HepG2 (cell line): Measurements from ENCODE around the gene GRAP. TPM values are rescaled to one million over a fixed set of nuclear protein-coding genes. Genes with fewer than 3 reads are reported as not detected.

ENCODE experiments used
- AKNA ChIP-seq: sonication (generic); formaldehyde crosslinking; IDR thresholded peaks from 2 replicates; pipeline ENCODE4 v1.4.0; 2020; ENCODE audit warnings: missing genetic modification reagents, borderline replicate concordance
- BRF2 ChIP-seq: sonication (generic); formaldehyde crosslinking; IDR thresholded peaks from 2 replicates; pipeline ENCODE4 v1.8.1; 2022; ENCODE audit warnings: mild to moderate bottlenecking, missing genetic modification reagents
- CENPT ChIP-seq: sonication (generic); formaldehyde crosslinking; IDR thresholded peaks from 2 replicates; pipeline ENCODE4 v1.8.0; 2022; ENCODE audit warnings: low read depth, mild to moderate bottlenecking, moderate library complexity, missing genetic modification reagents
- FOXC1 ChIP-seq: sonication (generic); formaldehyde crosslinking; IDR thresholded peaks from 2 replicates; pipeline ENCODE4 v1.8.0; 2022; ENCODE audit warnings: mild to moderate bottlenecking, missing genetic modification reagents, borderline replicate concordance
- GABPB1 ChIP-seq: IDR thresholded peaks from 2 replicates; pipeline ENCODE4 v1.6.1; 2016; ENCODE audit warnings: mild to moderate bottlenecking, missing genetic modification reagents, moderate library complexity, missing compliant biosample characterization
- HNRNPUL1 ChIP-seq: fragments of 200-400 bp; formaldehyde crosslinking; IDR thresholded peaks from 2 replicates; pipeline ENCODE4 v1.6.1; 2017; ENCODE audit warnings: low read depth, mild to moderate bottlenecking, low read length, moderate library complexity
- KMT2B ChIP-seq: IDR thresholded peaks from 2 replicates; pipeline ENCODE4 v1.6.1; 2016; ENCODE audit warnings: missing genetic modification reagents, missing compliant biosample characterization
- MED13 ChIP-seq: sonication (generic); formaldehyde crosslinking; IDR thresholded peaks from 2 replicates; pipeline ENCODE4 v1.5.0; 2020; ENCODE audit warnings: missing genetic modification reagents
- MYC ChIP-seq: sonication (generic); formaldehyde crosslinking; IDR thresholded peaks from 2 replicates; pipeline ENCODE4 v1.9.0; 2021; ENCODE audit warnings: missing genetic modification reagents, borderline replicate concordance
- RXRA ChIP-seq: sonication (generic); formaldehyde crosslinking; IDR thresholded peaks from 2 replicates; pipeline ENCODE4 v1.5.1; 2020; ENCODE audit warnings: missing genetic modification reagents
- STAG1 ChIP-seq: sonication (generic); formaldehyde crosslinking; IDR thresholded peaks from 2 replicates; pipeline ENCODE4 v1.4.0; 2020; ENCODE audit warnings: missing genetic modification reagents
- TARDBP ChIP-seq: sonication (generic); formaldehyde crosslinking; IDR thresholded peaks from 2 replicates; pipeline ENCODE4 v1.8.0; 2022; ENCODE audit warnings: mild to moderate bottlenecking, missing genetic modification reagents
- ZNF124 ChIP-seq: sonication (generic); formaldehyde crosslinking; IDR thresholded peaks from 2 replicates; pipeline ENCODE4 v1.4.0; 2020; ENCODE audit warnings: missing genetic modification reagents
- ZNF180 ChIP-seq: sonication (generic); formaldehyde crosslinking; IDR thresholded peaks from 2 replicates; pipeline ENCODE4 v1.4.0; 2020; ENCODE audit warnings: low read depth, missing genetic modification reagents, borderline replicate concordance
- ZNF572 ChIP-seq: sonication (generic); formaldehyde crosslinking; IDR thresholded peaks from 2 replicates; pipeline ENCODE4 v1.5.1; 2020; ENCODE audit warnings: mild to moderate bottlenecking, missing genetic modification reagents
- ZNF644 ChIP-seq: IDR thresholded peaks from 2 replicates; pipeline ENCODE4 v1.6.1; 2016; ENCODE audit warnings: low read depth
- ZNF749 ChIP-seq: sonication (generic); formaldehyde crosslinking; IDR thresholded peaks from 2 replicates; pipeline ENCODE4 v1.8.0; 2022; ENCODE audit warnings: mild to moderate bottlenecking, missing genetic modification reagents, moderate library complexity, borderline replicate concordance
- ZNF800 ChIP-seq: sonication (generic); formaldehyde crosslinking; IDR thresholded peaks from 2 replicates; pipeline ENCODE4 v1.4.0; 2020; ENCODE audit warnings: missing genetic modification reagents
- polyA plus RNA-seq, 8 experiments: library from polyadenylated mRNA; depleted of rRNA in 3 of 8; stranded (reverse) in 7 of 8; unstranded in 1 of 8; fragments of >200 nt; fragmentation: Illumina TruSeq in 4 of 8; extraction: Trizol in 4 of 8; gene quantifications; 2 replicates each; pipeline versions ENCODE4 v1.2.1 to v1.2.3, GENCODE V29; 2011 to 2016; ENCODE audit warnings: low read depth in 4 of 8, missing spikeins in 1 of 8, mixed read lengths in 1 of 8; ENCODE audit not compliant: insufficient read depth in 1 of 8
- total RNA-seq, 5 experiments: library from RNA; depleted of rRNA; stranded (reverse); fragments of >200 nt; fragmentation: Illumina TruSeq; extraction: Trizol; gene quantifications; 2 replicates each; pipeline ENCODE4 v1.2.3, GENCODE V29; 2016; ENCODE audit warnings: low read depth in 1 of 5
- TF ChIP-seq, protein P1 (sequence below): sonication (generic); formaldehyde crosslinking; conservative IDR thresholded peaks from 2 replicates; pipeline ENCODE4 v1.8.0; 2022; ENCODE audit warnings: missing genetic modification reagents

GRAP gene
- total and polyA plus RNA-seq, 2 of the 13 experiments (the other 11 are each of a cell fraction or from before 2014, with no cell fraction given): 0.77 to 1.7 TPM

DNA sequence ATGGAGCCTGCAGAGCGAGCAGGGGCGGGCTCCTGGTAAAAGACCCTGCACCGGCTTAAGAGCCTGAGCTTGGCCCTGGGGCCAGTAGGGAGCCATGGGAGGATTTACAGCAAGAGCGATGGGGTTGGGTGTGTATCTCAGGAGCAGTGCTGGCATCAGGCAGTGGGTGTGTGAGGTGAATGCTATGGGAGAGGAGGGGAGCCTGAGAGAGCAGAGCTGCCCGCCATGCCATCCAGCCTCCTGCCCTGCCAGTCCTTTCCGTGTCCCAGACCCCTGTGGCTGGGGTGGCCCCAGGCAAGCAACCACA is 65.5 kb downstream of the GRAP start (continued):
- TF ChIP-seq BRF2 (no peak), ZNF749 (no peak), RXRA (CRISPR knock-in tag) (no peak), HNRNPUL1 (no peak), STAG1 (CRISPR knock-in tag) (0 out of 2 replicates have a peak, but pooled peaks have one; percentile 4), ZNF180 (CRISPR knock-in tag) (no peak), TARDBP (0 out of 2 replicates have a peak, but pooled peaks have one; percentile 15), FOXC1 (0 out of 2 replicates have a peak, but pooled peaks have one; percentile 35), AKNA (CRISPR knock-in tag) (no peak), KMT2B (CRISPR knock-in tag) (no peak), ZNF572 (CRISPR knock-in tag) (0 out of 2 replicates have a peak, but pooled peaks have one; percentile 47), CENPT (CRISPR knock-in tag) (no peak), ZNF644 (CRISPR knock-in tag) (no peak), GABPB1 (CRISPR knock-in tag) (no peak), ZNF800 (CRISPR knock-in tag) (0 out of 2 replicates have a peak, but pooled peaks have one; percentile 4), MYC (CRISPR knock-in tag) (0 out of 2 replicates have a peak, but pooled peaks have one; percentile 5), ZNF124 (CRISPR knock-in tag) (no peak), MED13 (no peak)
- TF ChIP-seq, protein P1, sequence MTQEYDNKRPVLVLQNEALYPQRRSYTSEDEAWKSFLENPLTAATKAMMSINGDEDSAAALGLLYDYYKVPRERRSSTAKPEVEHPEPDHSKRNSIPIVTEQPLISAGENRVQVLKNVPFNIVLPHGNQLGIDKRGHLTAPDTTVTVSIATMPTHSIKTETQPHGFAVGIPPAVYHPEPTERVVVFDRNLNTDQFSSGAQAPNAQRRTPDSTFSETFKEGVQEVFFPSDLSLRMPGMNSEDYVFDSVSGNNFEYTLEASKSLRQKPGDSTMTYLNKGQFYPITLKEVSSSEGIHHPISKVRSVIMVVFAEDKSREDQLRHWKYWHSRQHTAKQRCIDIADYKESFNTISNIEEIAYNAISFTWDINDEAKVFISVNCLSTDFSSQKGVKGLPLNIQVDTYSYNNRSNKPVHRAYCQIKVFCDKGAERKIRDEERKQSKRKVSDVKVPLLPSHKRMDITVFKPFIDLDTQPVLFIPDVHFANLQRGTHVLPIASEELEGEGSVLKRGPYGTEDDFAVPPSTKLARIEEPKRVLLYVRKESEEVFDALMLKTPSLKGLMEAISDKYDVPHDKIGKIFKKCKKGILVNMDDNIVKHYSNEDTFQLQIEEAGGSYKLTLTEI: no peak
